Measurements from ENCODE around the gene KCNH3. TPM values are rescaled to one million over a fixed set of nuclear protein-coding genes. Genes with fewer than 3 reads are reported as not detected.

The KCNH3 gene
- total and polyA plus RNA-seq, 10 of the 15 experiments (the other 5 are each of a cell fraction or from before 2014, with no cell fraction given), result 0.03 to 0.45 (median 0.08) TPM; not detected in 5

- intact Hi-C loops (cut with micrococcal nuclease; ENCODE audit: unreplicated experiment) (no loop called here), in situ Hi-C loops (cut with MboI) (no loop called here)
- CTCF ChIA-PET, result interaction anchor here (0.6 to 2.0 kb wide), 5 partner anchors 8 to 454 kb away, joined by 3 to 8 read pairs (median 3); no protein-coding TSS in a partner anchor
- no TSS peak for BruUV-seq (replicated peaks)
- H3K79me2 ChIP-seq (ENCODE audit: control insufficient read depth, insufficient read depth, low read length), result no peaks in the 10 kb centered on the region
- H3K4me3 ChIP-seq, result no peak overlapping the region
- no peak for TF ChIP-seq FOS (IDR thresholded peaks at IDR 0.05; ENCODE audit: borderline replicate concordance, extremely low read depth, insufficient read length)
- no peak for TF ChIP-seq BCL3 (IDR thresholded peaks at IDR 0.05; ENCODE audit: borderline replicate concordance, insufficient read depth, low read depth, low read length, poor library complexity, severe bottlenecking)
- no peak for TF ChIP-seq RELA (IDR thresholded peaks at IDR 0.05; ENCODE audit: borderline replicate concordance, partially characterized antibody)
- no peak for TF ChIP-seq E4F1 (IDR thresholded peaks at IDR 0.05; ENCODE audit: borderline replicate concordance, partially characterized antibody)
- no peak for TF ChIP-seq CREM (IDR thresholded peaks at IDR 0.05; ENCODE audit: low read depth)
- no peak for TF ChIP-seq KDM1A (IDR thresholded peaks at IDR 0.05; ENCODE audit: borderline replicate concordance)
- no peak for TF ChIP-seq TBL1XR1 (IDR thresholded peaks at IDR 0.05; ENCODE audit: low read depth, low read length)
- no peak for TF ChIP-seq ZZZ3 (IDR thresholded peaks at IDR 0.05; ENCODE audit: control insufficient read depth, insufficient read length, low read depth)
- no peak for TF ChIP-seq RAD21 (IDR thresholded peaks at IDR 0.05; ENCODE audit: insufficient read depth, low read depth, low read length)
- no peak for TF ChIP-seq MLLT1 (IDR thresholded peaks at IDR 0.05)
- no peak for TF ChIP-seq ZNF384 (IDR thresholded peaks at IDR 0.05; ENCODE audit: borderline replicate concordance, low read depth, low read length)
- no peak for TF ChIP-seq KAT2A (conservative IDR thresholded peaks at IDR 0.05; ENCODE audit: control insufficient read depth, low read depth, low read length)
- no peak for TF ChIP-seq TCF7 (IDR thresholded peaks at IDR 0.05; ENCODE audit: borderline replicate concordance)
- no peak for TF ChIP-seq NR2C1 (IDR thresholded peaks at IDR 0.05)
- no peak for TF ChIP-seq POLR2A (IDR thresholded peaks at IDR 0.05; ENCODE audit: low read depth, low read length)
- no peak for TF ChIP-seq E2F4 (IDR thresholded peaks at IDR 0.05; ENCODE audit: low read depth, low read length)
- TF ChIP-seq NR2C2 (IDR thresholded peaks at IDR 0.05; ENCODE audit: borderline replicate concordance, control insufficient read depth, insufficient read length, low read depth), result no peak
- POLR2A ChIA-PET, result interaction anchor here (0.6 kb wide), 1 partner anchor 152 kb away, joined by 4 read pairs; no protein-coding TSS in a partner anchor
- no peak overlapping the region for H3K27ac ChIP-seq (ENCODE audit: control insufficient read depth, insufficient read depth)
- DNase-seq (ENCODE audit: low read depth, low spot score), result no peak
- SMC1A ChIA-PET (ENCODE audit: uncharacterized antibody, unreplicated experiment), result interaction anchor here (0.6 kb wide), 1 partner anchor 63 kb away, joined by 3 read pairs; no protein-coding TSS in a partner anchor
- peaks cover 2% of the 10 kb centered on the region; the same call in 1 of the 3 replicates for H3K9me3 ChIP-seq (replicated peaks; ENCODE audit: control insufficient read depth, insufficient read depth, low read length)
- WGBS (ENCODE audit: insufficient coverage, insufficient replicate concordance, low lambda C conversion rate, missing lambda C conversion rate), result 95% methylated on average over 4 of the region's 4 CpGs
- H3K4me2 ChIP-seq (ENCODE audit: control insufficient read depth, insufficient read depth), result no peak overlapping the region
- peaks cover 1 to 4% of the 10 kb centered on the region in 2 experiments; a peak in 3 of 4 replicates for H3K36me3 ChIP-seq (ENCODE audit: control insufficient read depth in 2 of 2, insufficient read depth in 2 of 2, low read length in 1 of 2)
- no peak overlapping the region for H3K9ac ChIP-seq (ENCODE audit: control insufficient read depth, insufficient read depth, low read length)
- H3K4me1 ChIP-seq (ENCODE audit: control insufficient read depth, insufficient read depth, low read length), result no peaks in the 10 kb centered on the region
- RAD21 ChIA-PET (ENCODE audit: unreplicated experiment), result no interaction called here
- no peaks in the 10 kb centered on the region for H3K27me3 ChIP-seq (replicated peaks in 1 of 2; ENCODE audit: control insufficient read depth in 2 of 2, insufficient read depth in 2 of 2, low read length in 1 of 2)
- FAIRE-seq, result no peak
- no peaks in the 10 kb centered on the region for H4K20me1 ChIP-seq (ENCODE audit: control insufficient read depth, insufficient read depth)
- no peak overlapping the region for H2AFZ ChIP-seq (ENCODE audit: control insufficient read depth, low read depth, low read length)
- no peak for ATAC-seq
Observed at GRCh38 chr12:49588721-49589516, 50.1 kb downstream of the KCNH3 start.
